ENCODE data around the gene JADE1.

Gene JADE1

DNA sequence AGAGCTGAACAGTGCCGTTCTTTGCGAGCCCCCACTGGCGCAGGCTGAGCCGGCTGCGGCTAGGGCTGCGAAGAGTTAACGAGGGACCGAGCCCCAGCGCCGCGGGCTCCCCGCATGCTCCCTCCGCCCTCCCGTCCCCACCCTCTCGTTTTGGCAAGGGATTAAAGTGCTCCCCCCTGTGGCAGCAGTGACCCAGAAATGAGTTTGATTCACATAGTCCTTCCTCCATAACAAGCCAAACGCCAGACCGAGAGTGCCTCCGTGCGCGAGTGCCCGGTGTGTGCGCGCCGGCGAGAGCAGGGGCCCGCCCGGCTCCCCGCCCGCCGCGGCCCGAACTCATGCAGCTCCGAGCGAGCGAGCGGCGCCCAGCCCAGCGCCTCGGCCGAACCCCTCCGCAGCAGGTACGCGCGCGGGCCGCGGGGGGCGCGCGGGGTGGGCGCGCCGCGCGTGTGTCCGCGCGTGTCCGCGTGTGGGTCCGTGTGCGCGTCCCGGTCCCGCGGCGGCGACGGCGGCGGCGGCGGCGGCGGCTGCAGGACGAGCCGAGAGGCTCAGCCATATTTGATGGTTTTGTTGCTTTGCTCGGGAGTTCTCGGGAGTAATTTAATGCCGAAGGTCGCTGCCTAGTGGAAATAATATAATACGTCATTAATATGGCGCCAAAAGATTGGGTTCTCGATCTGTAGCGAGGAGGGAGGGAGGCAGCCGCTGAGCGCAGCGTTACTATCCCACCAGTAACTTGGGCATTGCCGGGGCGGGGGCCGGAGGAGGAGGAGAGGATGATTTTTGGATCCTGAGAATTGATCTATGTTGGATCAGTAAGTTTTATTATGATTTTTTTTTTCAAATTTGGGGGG, at the start of gene JADE1:
TSS of gene JADE1 (plus strand) at position 224 of the 854 bp plus-strand sequence. CDS start 22,059 bp downstream, outside the sequence.
- peak; percentile 70 for DNase-seq

DNA sequence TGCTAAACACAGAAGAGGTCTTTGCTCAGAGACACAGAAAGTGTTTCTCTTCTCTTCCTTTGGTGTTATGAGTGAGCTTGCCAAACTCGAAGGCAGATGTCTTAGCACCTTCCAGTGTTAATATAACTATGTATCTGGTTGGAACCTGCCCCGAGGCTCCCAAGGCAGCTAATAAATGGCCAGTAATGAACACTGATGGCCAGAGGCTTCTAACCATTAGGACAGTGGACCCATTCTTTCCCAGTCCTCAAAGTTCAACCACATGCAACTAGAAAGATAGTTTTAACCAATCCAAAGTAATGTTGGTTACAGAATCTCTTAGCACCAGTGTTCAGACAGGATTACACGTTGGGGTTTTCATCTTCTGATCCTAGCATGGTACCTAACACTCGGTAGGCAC, 42.7 kb upstream of the JADE1 start:
- no peak for DNase-seq

DNA sequence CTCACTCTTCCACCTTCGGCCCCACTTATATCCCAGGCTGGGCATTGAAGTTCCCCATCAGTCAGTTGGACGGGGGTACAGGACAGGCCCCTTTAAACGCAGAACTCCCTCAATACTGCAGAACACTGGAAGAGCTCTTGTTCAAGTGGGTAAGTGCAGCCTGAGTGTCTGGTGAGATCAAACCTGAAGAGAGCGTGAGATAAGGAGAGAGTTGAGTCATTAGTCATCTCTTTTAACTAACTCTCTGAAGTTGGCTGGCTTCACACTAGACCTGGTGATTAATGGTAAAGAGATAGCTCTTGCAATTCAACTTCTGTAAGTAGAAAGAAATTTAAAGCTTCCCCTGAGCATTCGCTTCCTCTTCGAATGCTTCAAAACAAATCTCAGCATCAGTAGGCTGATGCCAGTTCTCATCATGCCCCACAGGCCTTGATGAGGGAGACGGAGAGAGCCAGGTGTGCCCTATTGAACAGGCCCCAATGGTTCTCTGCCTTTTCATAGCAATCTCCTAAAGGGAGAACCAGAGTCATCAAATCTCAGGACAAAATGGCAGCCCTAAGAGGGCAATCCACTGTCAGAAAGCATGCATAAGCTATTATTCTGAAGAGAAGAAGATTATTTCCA, 41.0 kb upstream of the JADE1 start:
- no peak for DNase-seq

DNA sequence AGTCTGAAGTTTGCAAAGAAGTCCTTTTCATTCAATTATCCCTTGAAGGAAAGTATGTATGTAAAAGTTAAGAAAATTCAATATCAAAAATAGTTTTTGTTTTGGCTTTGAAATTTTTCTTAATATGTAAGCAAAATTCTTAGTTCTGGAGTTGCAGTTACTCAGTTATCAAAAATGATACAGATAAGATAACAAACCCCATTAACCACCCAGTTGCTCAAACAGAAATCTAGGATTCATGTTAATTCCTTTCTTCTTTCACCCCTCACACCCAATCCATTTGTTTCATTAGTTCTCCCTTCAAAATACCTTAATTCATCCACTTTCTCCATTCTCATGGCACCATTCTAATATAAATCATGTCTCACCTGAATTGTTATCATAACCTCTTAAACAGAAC, 40.5 kb upstream of the JADE1 start:
- no peak for DNase-seq

DNA sequence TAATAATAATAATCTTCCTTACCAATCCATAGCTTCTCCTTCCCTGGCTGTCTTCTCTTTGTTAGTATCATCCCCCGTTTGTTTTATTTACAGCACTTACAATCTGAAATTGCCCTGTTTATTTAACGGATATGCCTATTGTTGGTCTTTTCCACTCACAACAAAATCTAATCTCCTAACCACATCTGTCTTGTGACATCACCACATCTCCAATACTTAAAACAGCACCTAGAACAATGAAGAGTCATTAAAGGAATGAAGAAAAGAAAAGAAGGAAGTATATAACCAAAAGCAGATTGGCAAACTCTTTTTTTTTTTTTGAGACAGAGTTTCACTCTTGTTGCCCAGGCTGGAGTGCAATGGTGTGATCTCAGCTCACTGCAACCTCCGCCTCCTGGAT, 38.7 kb upstream of the JADE1 start:
- no peak for DNase-seq

DNA sequence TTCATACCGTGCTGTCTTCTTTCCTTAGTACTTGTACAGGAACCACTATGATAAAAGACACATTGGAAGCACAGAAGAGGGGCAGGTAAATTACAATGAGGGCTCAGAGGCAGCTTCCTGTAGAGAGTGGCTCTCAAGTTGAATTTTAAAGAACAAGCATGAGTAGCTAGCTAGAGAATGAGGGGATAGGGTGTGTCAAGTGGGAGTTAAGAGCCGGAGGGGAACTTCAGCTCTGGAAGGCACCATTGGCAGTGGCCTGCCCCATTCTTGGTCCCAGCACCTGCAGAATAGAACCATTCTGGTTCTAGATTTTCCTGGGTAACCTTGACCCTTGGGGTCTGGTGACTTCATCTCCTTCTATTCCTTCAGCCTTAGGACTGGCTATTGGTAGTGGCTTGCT, 34.0 kb upstream of the JADE1 start:
- DNase-seq = no peak

DNA sequence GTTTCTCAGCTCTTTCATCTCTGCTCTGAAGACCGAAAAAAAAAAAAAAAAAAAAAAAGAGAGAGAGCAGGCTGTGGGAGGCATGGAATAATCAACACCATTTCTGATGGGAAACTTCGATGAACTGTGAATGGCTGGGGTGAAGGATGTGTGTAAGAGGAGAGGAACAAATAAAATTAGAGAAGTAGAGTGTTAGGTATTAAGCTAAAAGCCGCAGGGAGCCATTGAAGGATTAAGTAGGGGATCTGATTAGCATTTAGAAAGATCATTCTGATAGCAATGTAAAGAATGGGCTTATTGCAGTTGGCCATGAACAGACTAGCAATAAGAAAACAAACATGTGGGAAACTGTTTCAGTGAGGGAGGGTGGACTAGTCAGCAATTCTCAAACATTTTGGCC, 33.6 kb upstream of the JADE1 start:
- DNase-seq = no peak

DNA sequence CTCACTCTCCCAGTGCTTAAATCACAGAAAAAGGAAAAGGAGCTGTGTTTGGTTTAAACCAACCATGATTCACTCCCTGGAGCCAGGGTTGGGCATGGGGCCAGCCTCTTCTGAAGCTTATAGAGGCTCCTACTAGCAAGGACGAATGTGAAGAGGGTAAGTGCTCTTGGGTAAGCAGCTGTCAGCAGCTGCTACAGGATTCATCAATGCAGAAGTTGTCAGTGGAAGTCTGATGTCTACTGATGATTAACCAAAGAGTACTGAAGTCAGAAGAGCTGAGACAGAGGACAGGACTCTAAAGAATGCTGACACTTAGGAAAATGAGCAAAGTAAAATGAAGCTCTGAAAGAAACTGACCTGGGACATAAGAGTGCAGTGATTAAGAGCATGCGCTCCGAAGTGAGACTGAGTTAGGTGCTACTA, 32.7 kb upstream of the JADE1 start:
- DNase-seq = peak; percentile 71

DNA sequence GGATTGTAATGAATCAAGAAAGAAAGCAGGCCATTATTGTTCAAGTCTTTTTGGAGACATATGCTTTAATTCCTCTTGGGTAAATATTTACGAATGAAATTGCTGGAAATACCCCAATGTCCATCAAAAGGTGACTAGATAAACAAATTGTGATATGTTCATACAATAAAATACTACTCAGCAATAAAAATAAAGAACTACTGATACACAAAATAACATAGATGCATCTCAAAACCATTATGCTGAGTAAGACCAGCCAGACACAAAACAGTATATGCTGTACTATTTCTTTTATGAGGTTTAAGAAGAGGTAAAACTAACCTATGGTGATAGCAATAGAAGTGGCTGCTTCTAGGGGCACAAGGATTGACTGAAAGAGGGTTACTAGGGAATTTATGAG, 28.8 kb upstream of the JADE1 start:
- no peak for DNase-seq

DNA sequence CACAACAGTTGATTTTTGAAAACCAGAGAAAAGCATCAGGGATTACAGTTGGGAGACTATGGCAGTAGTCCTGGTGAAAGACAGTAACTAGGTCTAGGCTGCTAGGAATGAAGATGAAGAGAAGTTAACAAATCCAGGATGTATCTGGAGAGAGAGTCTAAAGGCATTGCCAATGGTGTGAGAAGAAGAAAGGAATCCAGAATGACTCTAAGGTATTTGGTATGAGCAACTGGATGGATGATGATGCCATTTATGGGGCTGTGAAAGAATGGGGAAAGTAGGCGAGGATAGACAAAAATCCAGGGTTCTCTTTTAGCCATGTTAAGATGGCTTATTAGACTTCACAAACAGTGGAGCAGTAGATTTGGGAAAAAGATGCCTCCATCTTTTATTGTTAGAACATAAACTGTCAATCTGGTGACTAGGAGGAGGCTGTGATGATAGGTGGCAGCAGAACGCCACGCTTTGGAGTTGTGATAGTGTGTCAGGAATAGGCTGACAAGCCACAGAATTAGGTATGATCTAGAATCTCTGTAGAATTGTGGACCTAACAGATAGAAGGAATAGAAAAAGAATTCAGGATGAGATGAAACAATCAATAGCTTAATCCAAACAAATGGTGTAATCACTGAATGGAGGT, 27.3 kb upstream of the JADE1 start:
- DNase-seq = no peak

DNA sequence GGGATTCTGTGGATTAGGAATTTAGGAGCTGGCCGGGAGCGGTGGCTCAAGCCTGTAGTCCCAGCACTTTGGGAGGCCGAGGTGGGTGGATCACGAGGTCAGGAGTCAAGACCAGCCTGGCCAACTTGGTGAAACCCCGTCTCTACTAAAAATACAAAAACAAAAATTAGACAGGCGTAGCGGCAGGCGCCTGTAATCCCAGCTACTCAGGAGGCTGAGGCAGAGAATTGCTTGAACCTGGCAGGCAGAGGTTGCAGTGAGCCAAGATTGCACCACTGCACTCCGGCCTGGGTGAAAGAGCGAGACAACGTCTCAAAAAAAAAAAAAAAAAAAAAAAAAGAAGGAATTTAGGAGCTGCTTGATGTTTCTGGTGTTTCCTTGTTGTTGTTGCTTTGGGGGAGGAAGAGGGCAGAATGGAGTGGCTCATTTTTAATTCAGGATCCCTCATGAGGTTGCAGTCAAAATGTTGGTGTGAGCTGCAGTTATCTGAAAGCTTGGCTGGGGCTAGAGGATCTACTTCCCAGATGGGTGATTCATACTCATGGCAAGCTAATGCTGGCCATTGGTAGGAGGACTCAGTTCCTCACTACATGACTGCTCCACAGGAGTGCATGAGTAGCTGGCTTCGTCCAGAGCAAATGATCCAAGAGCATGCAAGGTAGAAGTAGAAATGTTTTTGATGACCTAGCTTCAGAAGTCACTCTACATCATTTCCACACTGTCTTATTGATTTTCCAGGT, 26.5 kb upstream of the JADE1 start:
- DNase-seq = no peak

DNA sequence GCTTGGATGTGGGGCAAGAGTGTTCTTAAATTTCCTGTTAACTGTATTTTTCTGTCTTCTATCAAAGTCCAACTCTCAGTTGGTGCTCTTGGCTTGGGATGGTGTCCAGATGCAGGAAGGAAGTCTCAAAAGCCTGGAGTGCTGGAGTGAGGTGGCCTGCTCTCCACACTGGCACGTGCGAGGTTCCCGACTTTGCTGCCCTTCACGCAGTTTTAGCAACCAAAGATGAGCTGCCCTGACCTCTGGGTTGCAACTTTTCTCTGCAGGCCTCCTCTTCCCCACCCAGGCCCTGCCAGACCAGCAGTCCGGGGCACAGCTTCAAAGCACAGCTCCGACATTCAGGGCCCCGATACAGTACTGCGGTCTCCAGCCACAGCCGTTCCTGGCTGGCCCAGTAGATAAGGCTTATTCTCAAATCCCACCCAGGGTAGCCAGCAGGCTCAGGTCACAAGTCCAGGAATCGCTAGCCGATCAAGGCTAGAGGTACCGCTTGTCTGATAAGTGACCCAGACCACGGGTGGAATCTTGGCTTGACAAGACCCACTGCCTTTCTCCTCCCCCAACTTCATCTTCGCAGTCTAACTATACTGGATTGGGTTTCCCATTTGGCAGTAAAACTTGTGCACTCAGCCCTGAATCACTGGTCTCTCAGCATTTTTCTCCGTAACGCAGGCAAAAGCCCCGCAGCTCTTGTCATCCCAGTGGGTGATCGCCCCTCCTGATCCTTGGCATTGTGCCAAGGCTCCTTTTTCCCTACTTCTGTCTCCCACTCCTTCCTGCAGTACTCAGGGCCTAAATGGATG, 21.8 kb upstream of the JADE1 start:
- peak; percentile 36 for DNase-seq

DNA sequence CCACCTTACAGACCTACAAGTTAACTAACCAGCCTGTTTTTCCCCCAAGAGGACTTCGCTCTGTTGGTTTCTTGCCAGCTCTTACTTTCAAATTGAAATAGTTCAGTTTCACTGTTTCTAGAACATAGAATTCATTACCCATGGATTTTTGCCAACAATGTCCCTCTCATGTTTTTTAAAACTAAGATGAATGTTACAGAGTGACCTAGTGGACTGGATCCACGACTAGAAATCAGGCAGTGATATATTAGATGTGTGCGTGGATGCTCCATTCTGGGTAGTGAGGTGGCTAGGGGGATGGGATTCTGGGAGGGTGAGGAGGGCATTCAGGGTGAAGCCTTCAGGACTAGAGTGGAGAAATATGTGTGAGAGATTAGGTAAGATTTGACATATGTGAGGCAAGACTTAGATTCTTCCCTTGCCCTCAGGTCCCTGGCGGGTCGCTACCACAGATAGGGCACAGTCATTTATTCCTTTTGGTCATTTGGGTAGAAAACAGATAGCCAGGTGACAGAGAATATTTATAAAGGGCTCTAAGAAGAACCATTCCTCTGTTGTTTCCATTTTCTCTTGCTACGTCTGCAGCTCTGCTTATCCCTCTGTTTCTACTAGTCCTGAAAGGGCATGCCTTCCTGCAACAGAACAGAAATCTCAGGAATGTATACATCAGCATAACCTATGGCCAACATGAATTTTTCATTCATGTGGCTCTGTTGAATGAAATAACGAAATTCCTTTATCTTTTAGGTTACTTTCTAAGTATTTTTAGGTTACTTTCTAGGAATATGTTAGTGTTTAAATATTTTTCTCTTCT, 15.4 kb upstream of the JADE1 start:
- no peak for DNase-seq

DNA sequence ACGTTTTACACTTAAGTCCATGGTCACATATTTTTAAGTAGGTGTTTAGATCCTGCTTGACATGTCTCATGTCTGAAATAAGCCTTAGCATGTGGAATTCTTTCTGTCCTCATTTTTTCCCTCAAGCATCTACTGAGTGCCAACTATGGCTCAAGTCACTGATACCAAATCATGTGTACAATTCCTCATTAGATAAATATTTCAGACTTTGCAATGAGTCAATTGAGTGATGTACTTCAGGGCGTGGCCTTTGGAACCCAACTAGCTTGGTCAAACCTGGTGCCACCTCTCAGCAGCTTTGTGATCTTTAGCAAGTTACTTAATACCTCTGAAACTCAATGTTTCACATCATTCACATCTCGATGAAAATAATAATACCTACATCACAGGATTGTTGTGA, 12.6 kb upstream of the JADE1 start:
- DNase-seq = no peak

DNA sequence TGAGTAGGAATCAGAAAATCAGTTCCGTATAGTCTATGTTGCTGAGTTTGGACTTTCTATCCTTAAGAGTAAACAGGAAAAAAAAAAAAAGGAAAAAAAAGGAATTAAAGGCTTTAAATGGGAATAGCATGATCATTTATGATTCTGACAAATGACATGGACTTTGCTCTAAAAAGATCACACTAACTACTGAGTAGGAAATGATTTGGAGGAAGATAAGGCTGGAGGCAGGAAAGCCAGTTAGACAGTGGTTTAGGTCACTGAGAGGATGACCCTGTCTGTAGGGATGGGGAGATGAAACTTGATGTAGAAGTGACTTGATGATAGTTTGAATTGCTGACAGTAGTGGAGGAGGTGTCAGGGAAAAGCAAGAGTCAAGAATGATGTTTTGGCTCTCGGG, 9.2 kb upstream of the JADE1 start:
- DNase-seq = no peak

DNA sequence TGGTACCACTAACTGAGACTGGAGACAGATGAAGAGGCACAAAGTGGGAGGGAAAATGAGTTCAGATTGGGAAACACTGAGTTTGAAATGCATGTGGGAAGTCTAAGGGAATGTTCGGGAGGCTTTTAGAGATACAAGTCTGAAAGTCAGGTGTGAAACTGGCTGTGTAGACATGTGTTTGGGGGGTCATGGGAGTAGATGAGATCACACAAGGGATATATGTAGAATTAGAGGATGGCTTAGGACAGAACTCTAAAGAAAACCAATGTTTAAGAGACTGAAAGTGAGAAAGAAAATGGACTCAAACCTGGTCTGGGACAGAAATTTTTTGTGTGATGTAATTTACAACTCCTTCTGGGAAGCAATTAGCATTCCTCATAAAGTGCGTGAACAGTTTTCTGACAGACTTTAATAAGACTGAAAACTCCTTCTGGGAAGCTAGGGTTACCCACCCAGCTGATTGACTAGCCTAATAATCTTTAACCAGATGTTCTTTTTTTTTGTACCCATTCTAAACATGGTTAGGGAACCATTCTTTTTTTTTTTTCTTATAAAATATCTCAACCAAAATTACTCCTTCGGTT, 8.7 kb upstream of the JADE1 start:
- no peak for DNase-seq

DNA sequence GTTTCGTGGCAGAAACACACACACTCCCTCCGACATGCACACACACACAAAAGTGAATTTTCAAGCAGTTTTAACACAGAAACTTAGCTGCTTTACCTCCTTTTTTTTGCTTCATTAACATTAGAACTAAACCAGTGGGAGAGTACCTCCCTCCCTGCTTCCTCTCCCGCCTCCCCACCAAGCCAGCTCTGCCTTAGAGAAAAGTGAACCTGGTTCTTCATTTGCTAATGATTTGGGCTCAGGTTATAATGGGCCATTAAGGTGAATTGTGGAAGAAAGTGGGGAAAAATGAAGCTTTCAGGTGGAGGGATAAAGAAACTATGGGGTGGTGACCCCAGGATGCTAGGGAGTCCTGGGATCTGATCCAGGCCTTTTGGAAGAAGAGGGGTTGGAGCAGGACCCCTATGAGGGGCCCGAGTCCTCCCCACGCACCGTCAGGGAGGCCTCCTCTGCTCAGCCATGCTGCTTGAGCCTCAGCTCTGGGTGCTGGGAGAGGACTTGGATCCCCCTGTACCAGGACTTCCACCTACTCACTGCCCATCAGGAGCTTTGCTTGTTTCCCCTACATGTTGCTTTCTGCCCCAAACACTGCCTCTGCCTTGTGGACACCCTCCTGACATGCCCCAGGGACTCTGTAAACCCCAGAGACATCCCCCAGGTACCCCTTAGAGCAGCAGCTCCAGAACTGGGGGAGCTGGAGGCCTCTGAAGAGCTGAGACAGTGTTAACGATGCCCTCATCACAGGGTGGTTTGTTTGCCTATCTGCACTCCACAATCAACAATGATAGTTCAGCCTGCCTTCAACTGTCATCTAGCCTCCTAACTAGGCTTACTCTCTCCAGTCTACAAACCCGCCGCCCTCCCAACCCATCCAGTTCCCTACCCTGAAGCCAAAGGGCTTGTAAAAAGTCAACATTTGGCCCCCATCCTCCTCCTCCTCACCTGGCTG, 6.5 kb upstream of the JADE1 start:
- no peak for DNase-seq

DNA sequence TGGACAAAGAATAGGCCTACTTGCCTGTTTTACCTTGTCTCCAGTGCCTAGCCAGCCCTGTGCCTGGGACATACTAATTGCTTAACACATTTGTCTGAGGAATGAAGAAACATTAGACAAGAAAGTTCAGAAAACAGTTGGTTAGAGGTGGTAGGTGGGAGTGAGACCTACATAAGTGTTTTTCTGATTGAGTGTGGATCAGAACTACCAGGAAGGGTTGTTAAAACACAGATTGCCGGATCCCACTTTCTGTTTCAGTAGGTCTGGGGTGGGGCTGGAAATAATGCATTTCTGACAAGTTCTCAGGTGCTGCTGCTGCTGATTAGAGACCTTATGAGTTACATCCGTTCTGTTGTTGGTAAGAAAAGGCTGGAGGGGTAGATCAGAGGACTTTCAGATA, 5.7 kb upstream of the JADE1 start:
- no peak for DNase-seq

DNA sequence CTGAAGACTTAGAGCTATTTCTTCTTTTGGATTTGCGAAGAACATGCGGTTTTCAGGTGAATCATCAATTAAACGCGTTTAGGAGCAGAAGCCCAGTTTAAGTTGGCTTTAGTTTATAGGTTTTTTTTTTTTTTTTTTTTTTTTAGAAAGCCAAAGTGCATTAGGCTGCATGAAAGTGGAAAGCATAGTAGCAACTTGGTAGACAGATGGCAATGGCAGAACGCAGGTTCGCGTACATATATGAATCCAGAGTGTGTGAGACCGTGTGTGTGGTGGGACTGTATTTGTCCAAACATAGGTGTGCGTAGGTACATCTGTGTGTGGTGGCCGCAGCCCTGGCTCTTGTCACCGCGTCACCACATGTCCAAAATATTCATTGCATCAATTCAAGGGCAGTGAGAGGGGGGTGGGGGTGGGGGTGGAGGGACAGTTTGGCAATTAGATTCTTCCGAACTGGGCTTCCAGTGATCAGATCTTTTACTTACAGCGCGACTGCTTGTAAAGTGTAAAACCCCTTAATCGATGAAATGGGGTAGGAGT, 901 bp downstream of the JADE1 start:
- no peak for DNase-seq
